Muscle of back (tissue), 11 donors: Measurements from ENCODE around the gene FSTL1. TPM values are rescaled to one million over a fixed set of nuclear protein-coding genes. Genes with fewer than 3 reads are reported as not detected.
"Not testable (repeated sequence)": the region's sequence is repeated elsewhere in the genome, so short reads cannot be mapped to it uniquely, and the experiment has no call there.

Source experiments
- DNase-seq, 3 donors: peaks; one replicate each; pipeline versions ENCODE4 v3.0.0 to v3.0.0-alpha.2; 2013
- polyA plus RNA-seq, 10 donors: library from polyadenylated mRNA; unstranded; fragments of 120-200 nt; gene quantifications; one replicate each; pipeline ENCODE4 v1.2.1, GENCODE V29; 2013; ENCODE audit not compliant: insufficient read length in 10 of 10

The FSTL1 gene
- polyA plus RNA-seq, 10 donors, result 611 to 1,193 (median 791) TPM

- DNase-seq, result peak in 1 of 3 donors; percentile 53
Observed at GRCh38 chr3:120418866-120419490, 31.8 kb downstream of the FSTL1 start.

- no peak for DNase-seq
Observed at GRCh38 chr3:120418446-120418845, 32.3 kb downstream of the FSTL1 start.

- peak; percentile 95 to 97 (median 96) for DNase-seq
Observed at GRCh38 chr3:120417272-120417911, 33.4 kb downstream of the FSTL1 start.

GRCh38 chr3:120416868-120417267, 33.9 kb downstream of the FSTL1 start:
- DNase-seq, result no peak

GRCh38 chr3:120415756-120416155, 35.0 kb downstream of the FSTL1 start:
- DNase-seq, result no peak

GRCh38 chr3:120410541-120410940, 40.3 kb downstream of the FSTL1 start:
- peak in 2 of 3 donors; percentile 67 to 86 for DNase-seq

- DNase-seq, result no peak
Observed at GRCh38 chr3:120410116-120410515, 40.7 kb downstream of the FSTL1 start.

DNA sequence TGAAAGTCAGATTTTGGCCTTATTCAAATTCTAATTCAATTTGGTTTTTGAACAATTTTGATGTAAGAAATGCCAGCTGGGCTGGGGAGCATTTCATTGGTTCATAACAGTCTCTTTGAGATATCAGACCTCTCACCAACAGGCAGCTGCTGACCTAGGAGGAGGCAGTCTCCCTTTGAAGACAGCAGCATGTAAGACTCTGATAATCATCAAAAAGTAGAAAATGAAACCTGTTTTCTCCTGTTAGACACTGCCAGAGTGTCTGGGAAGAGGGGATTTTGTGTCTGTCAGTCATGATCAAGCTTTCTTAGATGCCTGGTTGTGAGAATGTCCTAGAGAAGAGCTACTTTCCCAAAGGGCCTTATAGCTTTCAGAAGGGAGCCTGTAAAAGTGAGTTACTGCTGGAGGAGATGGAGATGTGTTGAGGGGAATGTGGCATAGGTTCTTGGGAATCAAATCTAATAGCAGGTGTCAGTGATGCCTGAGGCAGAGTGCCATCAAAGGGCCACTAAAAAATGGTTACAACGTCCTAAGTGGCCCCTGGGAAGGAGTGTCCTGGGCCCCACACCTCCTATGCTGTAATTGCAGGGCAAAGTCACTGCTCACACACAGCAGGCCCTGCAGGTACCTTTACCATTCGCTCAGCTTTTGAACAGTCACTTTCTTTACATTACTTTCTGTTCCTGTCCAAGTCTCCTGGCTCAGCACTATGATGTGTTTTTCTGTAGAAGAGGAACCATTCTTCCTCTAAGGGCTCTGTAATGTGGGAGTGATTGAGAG, 43.1 kb downstream of the FSTL1 start:
- DNase-seq, result no peak

GRCh38 chr3:120404876-120405275, 45.9 kb downstream of the FSTL1 start:
- DNase-seq, result no peak

DNA sequence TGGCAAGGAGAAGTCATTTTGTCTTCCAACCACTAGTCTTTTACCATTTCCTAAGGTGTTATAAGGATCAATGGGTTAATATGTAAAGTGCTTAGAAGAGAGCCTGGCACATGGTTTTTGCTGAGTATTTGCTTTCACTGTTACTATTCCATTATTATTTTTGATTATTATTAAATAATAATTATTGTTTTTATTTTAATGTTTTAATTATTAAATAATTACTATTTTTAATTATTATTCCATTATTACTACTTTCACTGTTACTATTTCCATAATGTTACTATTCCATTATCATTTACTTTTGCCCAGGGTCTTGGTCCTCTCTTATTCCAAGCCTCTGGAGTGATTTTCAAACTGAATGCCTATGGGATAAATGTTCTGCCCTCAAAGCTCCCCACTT, 48.5 kb downstream of the FSTL1 start:
- no peak for DNase-seq

- DNase-seq, result no peak
Observed at GRCh38 chr3:120399372-120399771, 51.4 kb downstream of the FSTL1 start.

- no peak for DNase-seq
Observed at GRCh38 chr3:120396469-120396868, 54.3 kb downstream of the FSTL1 start.

GRCh38 chr3:120394347-120394746, 56.4 kb downstream of the FSTL1 start:
- no peak for DNase-seq

DNA sequence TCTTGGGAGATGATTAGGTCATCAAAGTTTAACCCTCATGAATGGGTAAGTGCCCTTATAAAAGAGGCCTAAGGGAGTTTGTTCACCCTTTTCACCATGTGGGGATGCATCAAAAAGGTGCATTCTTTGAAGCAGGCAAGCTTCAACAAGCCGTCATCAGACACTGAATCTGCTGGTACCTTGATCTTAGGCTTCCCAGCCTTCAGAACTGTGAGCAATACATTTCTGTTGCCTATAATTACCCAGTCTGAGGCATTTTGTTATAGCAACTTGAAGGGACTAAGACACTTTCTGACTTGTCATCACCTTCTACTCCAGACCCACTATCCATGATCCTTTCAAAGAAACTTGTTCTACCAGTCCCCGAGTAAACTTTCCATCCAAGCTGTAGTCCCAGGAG, 57.0 kb downstream of the FSTL1 start:
- DNase-seq, result no peak

GRCh38 chr3:120393243-120393642, 57.5 kb downstream of the FSTL1 start:
- no peak for DNase-seq

DNA sequence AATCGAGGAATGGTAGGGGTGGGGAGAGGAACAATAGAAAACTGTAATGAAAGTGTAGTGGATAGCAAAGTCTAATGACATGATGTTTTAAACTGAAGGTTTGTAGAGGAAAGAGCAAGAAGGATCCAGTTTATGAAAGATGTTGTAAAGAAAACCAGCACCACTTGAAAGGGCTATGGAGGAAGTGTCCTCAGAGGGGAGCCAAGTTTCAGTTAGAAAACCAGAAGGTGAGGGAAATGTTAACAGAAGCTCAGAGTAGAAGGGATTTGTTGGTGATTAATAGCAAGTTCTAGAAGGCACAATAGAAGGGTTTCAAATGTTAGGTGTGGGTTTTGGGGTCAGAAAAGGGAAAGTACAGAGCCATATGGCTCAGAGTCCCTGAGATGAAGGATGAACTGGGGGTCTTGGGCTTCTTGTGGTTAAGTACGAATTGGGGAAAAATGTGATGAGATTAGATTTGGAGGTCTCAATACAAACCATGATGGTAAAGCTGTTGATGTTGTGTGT, 67.8 kb downstream of the FSTL1 start:
- DNase-seq, result no peak

- no peak for DNase-seq
Observed at GRCh38 chr3:120381503-120381902, 69.3 kb downstream of the FSTL1 start.

DNA sequence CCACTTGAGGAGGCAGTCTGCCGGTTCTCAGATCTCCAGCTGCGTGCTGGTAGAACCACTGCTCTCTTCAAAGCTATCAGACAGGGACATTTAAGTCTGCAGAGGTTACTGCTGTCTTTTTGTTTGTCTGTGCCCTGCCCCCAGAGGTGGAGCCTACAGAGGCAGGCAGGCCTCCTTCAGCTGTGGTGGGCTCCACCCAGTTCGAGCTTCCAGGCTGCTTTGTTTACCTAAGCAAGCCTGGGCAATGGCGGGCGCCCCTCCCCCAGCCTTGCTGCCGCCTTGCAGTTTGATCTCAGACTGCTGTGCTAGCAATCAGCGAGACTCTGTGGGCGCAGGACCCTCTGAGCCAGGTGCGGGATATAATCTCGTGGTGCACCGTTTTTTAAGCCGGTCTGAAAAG, 72.8 kb downstream of the FSTL1 start:
- DNase-seq, result not testable (repeated sequence)

DNA sequence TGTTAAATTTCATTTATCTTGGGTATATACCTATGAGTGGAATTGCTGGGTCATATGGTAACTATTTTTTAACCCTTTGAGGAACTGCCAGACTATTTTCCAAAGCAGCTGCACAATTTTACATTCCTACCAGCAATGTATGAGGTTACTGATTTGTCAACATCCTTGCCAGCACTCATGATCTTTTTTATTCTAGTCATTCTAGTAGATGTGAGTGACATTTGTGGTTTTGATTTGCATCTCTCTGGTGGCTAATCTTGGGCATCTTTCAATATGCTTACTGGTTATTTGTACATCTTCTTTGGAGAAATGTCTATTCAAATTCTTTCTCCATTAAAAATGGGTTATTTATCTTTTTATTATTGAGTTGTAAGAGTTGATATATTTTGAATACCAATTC, 80.3 kb downstream of the FSTL1 start:
- no peak for DNase-seq

- DNase-seq, result no peak
Observed at GRCh38 chr3:120369037-120369467, 81.7 kb downstream of the FSTL1 start.

DNA sequence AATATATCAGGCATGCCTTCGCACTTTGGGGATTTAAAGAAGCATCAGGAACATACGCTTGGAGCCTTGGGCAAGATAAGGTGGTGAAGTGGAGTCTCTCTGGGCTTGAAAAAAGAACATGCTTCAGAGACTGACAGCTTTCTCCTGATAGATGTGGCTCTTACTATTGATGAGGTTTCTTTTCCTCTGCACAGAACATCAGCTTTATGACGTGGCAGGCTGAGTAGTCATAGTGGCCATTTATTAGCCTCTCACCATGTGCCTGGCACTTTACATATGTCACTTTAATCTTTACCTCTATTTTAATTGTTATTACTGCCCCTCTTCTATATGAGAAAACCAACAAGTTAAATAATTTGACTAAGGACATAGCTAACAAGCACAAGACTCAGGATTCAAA, 82.6 kb downstream of the FSTL1 start:
- no peak for DNase-seq

DNA sequence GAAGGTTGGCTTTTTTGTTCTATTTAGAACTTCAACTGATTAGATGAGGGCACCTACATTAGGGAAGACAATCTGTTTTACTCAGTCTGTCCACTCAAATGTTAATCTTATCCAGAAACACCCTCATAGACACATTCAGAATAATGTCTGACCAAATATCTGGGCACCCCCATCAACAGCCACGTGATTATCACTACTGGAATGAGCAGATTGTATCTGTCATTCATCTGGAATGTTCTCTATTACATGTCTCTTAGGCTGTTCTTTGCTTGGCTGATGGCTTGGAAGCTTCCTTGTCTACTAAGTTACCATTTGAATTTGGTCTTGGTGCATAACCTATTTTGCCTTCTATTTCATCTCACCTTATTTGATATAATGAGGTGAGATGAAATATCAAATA, 86.0 kb downstream of the FSTL1 start:
- no peak for DNase-seq

DNA sequence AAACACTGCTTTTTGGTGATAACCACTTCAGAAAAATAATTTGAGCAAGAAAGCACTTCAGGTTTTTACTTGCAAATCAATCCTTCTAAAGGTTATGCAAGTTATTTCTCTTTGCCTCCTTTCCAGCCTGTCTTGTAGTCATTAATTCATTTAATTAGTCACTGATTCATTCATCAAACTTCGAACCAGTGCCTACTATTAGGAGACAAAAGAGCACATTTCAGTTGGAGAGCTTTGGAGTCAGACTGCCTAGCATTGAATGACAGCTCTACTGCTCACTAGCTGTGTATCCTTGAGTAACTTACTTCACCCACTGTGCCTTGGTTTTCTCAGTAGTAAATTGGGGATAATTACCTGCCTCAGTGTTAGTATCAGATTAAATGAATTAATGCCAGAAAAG, 86.7 kb downstream of the FSTL1 start:
- DNase-seq, result no peak
